NCI-H69 (cell line): ENCODE data around the gene HNRNPR.

ENCODE experiments used
- DNase-seq: peaks from one replicate; lab custom pipeline; 2025; lab: John Stamatoyannopoulos, UW

HNRNPR gene

GRCh38 chr1:23369335-23370013, 25.4 kb upstream of the HNRNPR start, which contains the start of gene ZNF436:
Gene ZNF436 (minus strand): TSS chr1:23369836. CDS start chr1:23368005, 1,831 bp downstream.
- DNase-seq, result peak; percentile 92

GRCh38 chr1:23368562-23369334, 24.7 kb upstream of the HNRNPR start:
- DNase-seq, result peak; percentile 96

- DNase-seq, result peak; percentile 96
These were observed 23.9 kb upstream of the HNRNPR start for GRCh38 chr1:23367791-23368561.

- DNase-seq, result no peak
These were observed 23.3 kb upstream of the HNRNPR start for GRCh38 chr1:23367451-23367790.

GRCh38 chr1:23366598-23366997, 22.5 kb upstream of the HNRNPR start:
- DNase-seq, result no peak

- DNase-seq, result no peak
These were observed 22.1 kb upstream of the HNRNPR start for GRCh38 chr1:23366146-23366545.

GRCh38 chr1:23362218-23362713, 18.2 kb upstream of the HNRNPR start:
- no peak for DNase-seq

- DNase-seq, result no peak
These were observed 14.3 kb upstream of the HNRNPR start for GRCh38 chr1:23358310-23358875.

- no peak for DNase-seq
These were observed 13.2 kb upstream of the HNRNPR start for GRCh38 chr1:23357138-23357908.

GRCh38 chr1:23356471-23357137, 12.5 kb upstream of the HNRNPR start:
- no peak for DNase-seq

- DNase-seq, result no peak
These were observed 10.2 kb upstream of the HNRNPR start for GRCh38 chr1:23354245-23354644.

GRCh38 chr1:23352096-23352695, 8.1 kb upstream of the HNRNPR start:
- DNase-seq, result no peak

GRCh38 chr1:23345920-23346319, 1.8 kb upstream of the HNRNPR start:
- no peak for DNase-seq

GRCh38 chr1:23344987-23345472, 946 bp upstream of the HNRNPR start:
- DNase-seq, result peak; percentile 51

GRCh38 chr1:23343221-23344110, 618 bp downstream of the HNRNPR start:
- peak; percentile 82 for DNase-seq

GRCh38 chr1:23341931-23342692, 2.0 kb downstream of the HNRNPR start:
- DNase-seq, result peak; percentile 10

- no peak for DNase-seq
These were observed 4.5 kb downstream of the HNRNPR start for GRCh38 chr1:23339632-23340031.

GRCh38 chr1:23337869-23338268, 6.2 kb downstream of the HNRNPR start:
- DNase-seq, result no peak
